Stimulated activated CD8-positive, alpha-beta memory T cell treated with anti-CD3 and anti-CD28 coated beads, Interleukin-7, amount 100 ng/mL, for 4 hours (primary cell): ENCODE data around the gene MICOS13.
A peak's percentile ranks its signal among the peaks of the same experiment; 100 is the strongest.

ENCODE experiments used
- DNase-seq, 2 donors: peaks; one replicate each; pipeline ENCODE4 v3.0.0-alpha.2; 2020; ENCODE audit warnings: low read depth in 2 of 2

Gene MICOS13

DNA sequence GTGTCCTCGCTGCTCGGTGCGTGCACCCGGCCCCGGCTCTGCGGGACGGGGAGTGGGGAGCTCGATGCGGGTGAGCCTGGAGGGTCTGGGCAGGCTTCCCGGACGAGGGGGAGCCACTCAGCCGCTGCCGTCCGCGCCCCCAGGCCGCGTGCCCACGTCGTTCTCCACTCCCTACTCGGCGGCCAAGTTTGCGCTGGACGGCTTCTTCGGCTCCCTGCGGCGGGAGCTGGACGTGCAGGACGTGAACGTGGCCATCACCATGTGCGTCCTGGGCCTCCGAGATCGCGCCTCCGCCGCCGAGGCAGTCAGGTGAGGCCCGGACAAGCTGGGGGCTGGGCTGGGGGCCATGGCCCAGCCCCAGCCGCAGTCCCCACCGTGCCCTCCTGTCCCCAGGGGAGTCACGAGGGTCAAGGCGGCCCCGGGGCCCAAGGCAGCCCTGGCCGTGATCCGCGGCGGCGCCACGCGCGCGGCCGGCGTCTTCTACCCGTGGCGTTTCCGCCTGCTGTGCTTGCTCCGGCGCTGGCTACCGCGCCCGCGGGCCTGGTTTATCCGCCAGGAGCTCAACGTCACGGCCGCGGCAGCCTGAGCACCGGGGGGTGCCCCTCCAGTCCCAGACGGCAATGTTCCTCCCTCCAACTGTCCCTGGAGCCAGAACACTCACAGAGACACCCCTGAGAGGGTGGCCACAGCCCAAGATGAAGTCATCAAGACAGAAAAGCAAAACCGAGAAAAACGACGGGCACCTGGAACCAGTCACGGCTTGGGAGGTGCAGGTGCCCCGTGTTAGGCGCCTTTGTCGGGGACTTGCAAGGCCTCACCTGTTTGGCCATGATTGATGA is 7.3 kb upstream of the MICOS13 start:
- no peak for DNase-seq

GRCh38 chr19:5686647-5687359 is 6.5 kb upstream of the MICOS13 start:
- DNase-seq, result peak; percentile 90 to 93

DNA sequence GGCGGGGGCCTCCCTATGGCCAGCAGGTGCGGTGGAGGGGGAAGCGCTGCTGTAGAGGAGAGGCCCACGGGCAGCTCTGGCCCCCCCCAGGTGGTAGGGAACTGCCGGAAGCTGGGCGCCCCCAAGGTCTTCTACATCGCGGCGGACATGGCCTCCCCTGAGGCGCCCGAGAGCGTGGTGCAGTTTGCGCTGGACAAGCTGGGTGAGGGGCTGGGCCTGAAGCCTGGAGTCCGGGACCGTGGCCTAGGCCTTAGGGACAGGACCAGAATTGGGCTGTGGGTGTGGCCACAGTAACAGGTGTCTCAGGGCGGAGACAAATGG is 6.0 kb upstream of the MICOS13 start:
- no peak for DNase-seq

GRCh38 chr19:5684694-5685430 is 4.5 kb upstream of the MICOS13 start:
- DNase-seq, result no peak

DNA sequence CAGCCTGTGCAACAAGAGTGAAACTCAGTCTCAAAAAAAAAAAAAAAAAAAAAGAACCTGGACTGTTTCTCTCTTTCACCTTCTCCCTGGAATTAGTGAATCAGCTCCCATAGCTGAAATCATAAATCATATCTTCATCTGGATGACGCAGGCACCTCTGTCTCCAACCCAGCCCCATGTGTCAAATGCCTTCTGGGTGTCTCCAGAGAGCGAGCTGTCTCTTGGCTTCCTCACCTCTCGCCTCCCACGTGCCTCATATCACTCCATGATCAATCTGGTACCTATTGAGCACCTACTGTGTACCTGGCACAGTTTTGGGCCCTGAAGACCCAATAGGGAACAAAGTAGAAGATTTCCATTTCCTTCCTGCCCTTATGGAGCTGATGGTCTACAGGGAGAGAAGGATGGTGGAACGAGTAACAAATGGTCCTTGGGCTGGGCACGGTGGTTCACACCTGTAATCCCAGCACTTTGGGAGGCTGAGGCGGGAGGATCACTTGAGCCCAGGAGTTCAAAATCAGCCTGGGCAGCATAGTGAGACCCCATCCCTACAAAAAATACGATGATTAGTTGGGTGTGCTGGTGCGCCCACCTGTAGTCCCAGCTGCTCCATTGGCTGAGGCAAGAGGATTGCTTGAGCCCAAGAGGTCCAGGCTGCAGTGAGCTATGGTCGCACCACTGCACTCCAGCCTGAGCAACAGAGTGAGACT is 3.0 kb upstream of the MICOS13 start:
- no peak for DNase-seq

DNA sequence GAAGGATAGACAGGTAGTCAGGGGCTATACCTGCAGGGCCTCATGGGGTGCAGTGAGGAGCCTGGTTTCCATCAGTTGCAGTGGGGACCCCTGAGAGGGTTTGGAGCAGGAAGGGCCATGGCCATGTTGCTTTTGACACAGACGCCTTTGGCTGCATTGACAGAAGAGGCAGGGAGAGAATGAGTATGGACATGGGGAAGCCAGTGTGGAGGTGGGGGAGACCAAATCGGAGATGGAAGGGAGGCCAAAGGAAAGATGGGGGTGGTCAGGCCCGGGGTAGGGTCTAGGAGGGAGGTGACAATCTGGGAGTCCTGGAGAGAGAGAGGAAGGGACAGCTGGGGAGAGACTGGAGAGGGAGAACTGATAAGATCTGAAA is 1.8 kb upstream of the MICOS13 start:
- DNase-seq, result no peak

DNA sequence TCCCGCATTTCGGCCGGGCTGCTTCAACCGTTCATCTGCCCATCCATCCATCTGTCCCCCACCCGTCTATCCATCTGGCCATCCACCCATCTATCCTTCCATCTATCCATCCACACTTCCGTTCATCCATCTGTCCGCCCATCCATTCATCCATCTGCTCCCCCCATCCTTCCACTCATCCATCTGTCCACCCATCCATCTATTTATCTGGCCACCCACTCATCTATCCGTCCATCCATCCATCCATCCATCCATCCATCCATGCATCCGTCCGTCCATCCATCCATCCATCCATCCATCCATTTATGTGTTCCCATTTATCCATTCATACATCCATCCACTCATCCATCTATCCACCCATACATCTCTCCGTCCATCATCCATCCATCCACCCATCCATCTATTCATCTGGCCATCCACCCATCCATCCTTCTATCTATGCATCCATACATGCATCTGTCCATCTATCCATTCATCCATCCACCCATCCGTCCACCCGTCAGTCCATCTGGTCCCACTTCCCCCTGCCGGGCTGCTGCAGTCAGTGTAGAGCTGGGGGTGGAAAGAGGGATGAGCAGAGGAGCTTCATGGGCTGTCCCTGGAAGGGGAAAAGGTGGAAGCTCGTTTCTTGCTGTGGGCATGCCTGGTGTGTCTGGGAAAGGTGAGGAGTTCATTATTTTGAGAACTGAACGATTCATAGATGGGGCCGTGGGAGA is 1.2 kb upstream of the MICOS13 start:
- no peak for DNase-seq

GRCh38 chr19:5680084-5680436 is 256 bp downstream of the MICOS13 start:
- no peak for DNase-seq

GRCh38 chr19:5679289-5680083 is 830 bp downstream of the MICOS13 start:
- no peak for DNase-seq

GRCh38 chr19:5678071-5678718 is 2.1 kb downstream of the MICOS13 start:
- no peak for DNase-seq

- no peak for DNase-seq
These were observed 2.7 kb downstream of the MICOS13 start for GRCh38 chr19:5677580-5677979.

DNA sequence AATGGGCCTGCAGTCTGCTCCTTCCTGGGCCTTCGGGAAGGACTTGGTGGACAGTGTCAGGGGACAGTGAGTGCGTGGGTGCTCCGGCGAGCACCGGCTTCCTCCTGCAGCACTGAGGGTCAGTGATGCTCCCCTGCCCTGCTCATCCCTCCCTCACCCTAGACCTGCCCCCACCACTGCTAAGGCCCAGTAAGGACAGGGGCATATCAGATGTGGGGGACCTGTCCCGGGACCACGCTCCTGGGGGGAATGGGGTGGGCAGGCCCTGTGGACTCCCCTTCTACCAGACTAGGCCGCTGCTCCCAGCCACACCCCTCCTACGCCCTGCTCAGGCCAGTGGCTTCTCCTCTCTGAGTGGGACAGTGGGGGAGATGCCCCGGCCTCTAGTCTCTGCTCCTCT is 3.2 kb downstream of the MICOS13 start:
- DNase-seq, result no peak

- DNase-seq, result no peak
These were observed 3.6 kb downstream of the MICOS13 start for GRCh38 chr19:5676772-5677105.

- no peak for DNase-seq
These were observed 4.1 kb downstream of the MICOS13 start for GRCh38 chr19:5676105-5676771.

GRCh38 chr19:5674714-5675113 is 5.6 kb downstream of the MICOS13 start:
- DNase-seq, result no peak

DNA sequence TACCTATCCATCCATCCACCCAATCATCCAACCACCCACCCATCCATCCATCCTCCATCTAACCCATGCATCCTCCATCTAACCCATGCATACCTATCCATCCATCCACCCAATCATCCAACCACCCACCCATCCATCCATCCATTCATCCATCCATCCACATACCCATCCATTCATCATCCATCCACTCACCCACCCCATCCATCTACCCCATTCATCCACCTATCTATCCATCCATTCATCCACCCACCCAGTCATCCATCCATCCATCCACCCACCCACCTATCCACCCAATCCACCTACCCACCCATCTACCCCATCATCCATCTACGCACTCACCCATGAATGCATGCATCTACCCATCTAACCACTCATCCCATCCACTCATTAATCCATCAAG is 6.6 kb downstream of the MICOS13 start:
- no peak for DNase-seq

DNA sequence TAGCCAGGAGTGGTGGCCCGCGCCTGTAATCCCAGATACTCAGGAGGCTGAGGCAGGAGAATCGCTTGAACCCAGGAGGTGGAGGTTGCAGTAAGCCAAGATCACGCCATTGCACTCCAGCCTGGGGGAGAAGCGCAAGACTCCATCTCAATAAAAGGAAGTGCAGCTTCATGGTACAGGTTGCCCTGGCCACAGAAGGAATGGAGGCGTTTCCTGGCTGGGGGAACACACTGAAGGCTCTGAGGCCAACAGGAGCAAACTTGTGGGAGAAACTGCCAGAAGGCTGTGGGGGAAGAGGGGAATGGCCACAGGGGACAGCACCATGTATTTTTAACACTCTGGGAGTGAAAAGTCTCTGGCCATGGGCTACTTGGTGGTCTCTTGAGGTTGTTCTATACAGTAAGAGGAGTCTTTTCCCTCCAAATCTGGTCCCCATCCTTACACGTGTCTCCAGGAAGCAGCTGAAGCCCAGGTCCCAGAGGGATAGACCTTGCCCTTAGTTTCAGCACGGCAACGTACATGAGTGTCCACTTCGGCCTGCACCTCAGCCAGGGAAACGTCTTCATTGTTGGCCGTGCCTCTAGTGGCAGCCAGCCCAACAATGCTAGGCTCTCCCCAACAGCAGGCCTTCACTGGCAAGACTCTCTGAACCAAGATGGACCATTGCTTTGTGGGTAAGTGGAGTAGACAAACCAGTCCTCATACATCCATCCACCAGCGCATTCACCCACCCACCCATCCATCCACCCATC is 7.4 kb downstream of the MICOS13 start:
- no peak for DNase-seq

DNA sequence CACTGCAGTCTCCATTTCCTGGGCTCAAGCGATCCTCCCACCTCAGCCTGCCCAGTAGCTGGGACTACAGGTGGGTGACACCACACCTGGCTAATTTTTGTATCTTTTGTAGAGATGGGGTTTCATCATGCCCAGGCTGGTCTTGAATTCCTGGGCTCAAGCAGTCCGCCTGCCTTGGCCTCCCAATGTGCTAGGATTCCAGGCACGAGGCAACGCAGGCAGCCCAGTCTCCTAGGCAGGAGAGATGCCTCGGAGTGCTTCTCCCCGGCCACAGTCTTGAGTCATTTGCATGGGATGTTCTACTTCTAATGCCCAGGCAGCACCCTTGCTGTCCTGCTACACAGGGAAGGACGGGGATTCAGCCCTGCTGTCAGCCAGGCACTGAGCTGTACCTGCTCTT is 8.7 kb downstream of the MICOS13 start:
- DNase-seq, result no peak

GRCh38 chr19:5669212-5669611 is 11.1 kb downstream of the MICOS13 start:
- no peak for DNase-seq
